Brain microvascular endothelial cell (primary cell): ENCODE measurements around the gene PCDHA9.
"Not testable (repeated sequence)": the region's sequence is repeated elsewhere in the genome, so short reads cannot be mapped to it uniquely, and the experiment has no call there.

Source experiments
- DNase-seq: peaks from one replicate; pipeline ENCODE4 v3.0.0-alpha.2; 2020
- H3K27ac ChIP-seq: fragments of 250-450 bp; sonication (Bioruptor Pico); 2 replicates; pipeline ENCODE4 v1.5.1; 2020; ENCODE audit warnings: mild to moderate bottlenecking, moderate library complexity
- H3K27me3 ChIP-seq: fragments of 250-450 bp; sonication (Bioruptor Pico); replicated peaks from 2 replicates; pipeline ENCODE4 v1.5.1; 2020; ENCODE audit warnings: mild to moderate bottlenecking
- H3K36me3 ChIP-seq: fragments of 250-450 bp; sonication (Bioruptor Pico); replicated peaks from 2 replicates; pipeline ENCODE4 v1.5.1; 2020; ENCODE audit warnings: mild to moderate bottlenecking
- H3K4me3 ChIP-seq: 2 replicates; pipeline ENCODE4 v1.5.1; 2011; ENCODE audit warnings: low read depth, mild to moderate bottlenecking, control low read depth, low read length, moderate library complexity
- CTCF ChIP-seq: IDR thresholded peaks from 2 replicates; pipeline ENCODE4 v1.5.1; 2011; ENCODE audit warnings: low read depth, mild to moderate bottlenecking, moderate library complexity, low read length, control low read depth, inconsistent platforms; ENCODE audit errors: missing control alignments
- in situ Hi-C: cut with HindIII; loops from 2 replicates; pipeline ENCODE4 v1.10.0; 2017; ENCODE audit warnings: low sequenced_read_pairs, low pct_ligation_motif_present

The PCDHA9 gene

DNA sequence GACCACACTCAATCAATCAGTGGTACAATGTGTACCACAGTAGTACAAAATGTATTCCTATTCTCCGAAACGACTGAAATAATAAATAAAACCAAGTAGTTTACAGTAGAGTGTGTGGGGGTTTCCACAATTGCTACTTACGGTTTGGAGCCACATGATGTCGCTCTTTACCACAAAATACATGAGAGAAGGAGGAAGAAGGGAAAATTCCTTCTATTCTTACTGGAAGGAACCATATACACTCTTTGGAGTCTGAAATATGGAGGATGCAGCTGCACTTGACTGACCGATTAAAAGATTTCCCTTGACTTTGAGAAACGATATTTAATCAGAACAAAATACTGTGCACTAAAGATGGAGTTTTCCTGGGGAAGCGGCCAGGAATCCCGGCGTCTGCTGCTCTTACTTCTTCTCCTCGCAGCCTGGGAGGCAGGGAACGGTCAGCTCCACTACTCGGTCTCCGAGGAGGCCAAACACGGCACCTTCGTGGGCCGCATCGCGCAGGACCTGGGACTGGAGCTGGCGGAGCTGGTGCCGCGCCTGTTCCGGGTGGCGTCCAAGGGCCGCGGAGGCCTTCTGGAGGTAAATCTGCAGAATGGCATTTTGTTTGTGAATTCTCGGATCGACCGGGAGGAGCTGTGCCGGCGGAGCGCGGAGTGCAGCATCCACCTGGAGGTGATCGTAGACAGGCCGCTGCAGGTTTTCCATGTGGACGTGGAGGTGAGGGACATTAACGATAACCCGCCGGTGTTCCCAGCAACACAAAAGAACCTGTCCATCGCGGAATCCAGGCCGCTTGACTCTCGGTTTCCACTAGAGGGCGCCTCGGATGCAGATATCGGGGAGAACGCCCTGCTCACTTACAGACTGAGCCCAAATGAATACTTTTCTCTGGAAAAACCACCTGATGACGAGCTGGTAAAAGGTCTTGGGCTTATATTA, 41.1 kb upstream of the PCDHA9 start, which contains the start of gene PCDHA4:
PCDHA4 (plus strand) TSS at position 235 of the 942 bp plus-strand sequence.
- Histone ChIP-seq H3K4me3 (peak within 1 kb of the TSS; percentile 5), H3K27ac (no peak within 1 kb of the TSS), H3K36me3 (no peaks in the 10 kb centered on the region), H3K27me3 (no peaks in the 10 kb centered on the region)
- peak; percentile 51 for TF ChIP-seq CTCF
- DNase-seq = no peak
- in situ Hi-C loops = no loop called here

DNA sequence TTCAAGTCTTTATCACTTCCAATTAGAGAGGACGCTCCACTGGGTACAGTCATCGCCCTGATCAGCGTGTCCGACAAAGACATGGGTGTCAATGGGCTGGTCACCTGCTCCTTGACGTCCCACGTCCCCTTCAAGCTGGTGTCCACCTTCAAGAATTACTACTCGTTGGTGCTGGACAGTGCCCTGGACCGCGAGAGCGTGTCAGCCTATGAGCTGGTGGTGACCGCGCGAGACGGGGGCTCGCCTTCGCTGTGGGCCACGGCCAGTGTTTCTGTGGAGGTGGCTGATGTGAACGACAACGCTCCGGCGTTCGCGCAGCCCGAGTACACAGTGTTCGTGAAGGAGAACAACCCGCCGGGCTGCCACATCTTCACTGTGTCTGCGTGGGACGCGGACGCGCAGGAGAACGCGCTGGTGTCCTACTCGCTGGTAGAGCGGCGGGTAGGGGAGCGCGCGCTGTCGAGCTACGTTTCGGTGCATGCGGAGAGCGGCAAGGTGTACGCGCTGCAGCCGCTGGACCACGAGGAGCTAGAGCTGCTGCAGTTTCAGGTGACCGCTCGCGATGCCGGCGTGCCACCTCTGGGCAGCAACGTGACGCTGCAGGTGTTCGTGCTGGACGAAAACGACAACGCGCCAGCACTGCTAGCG, 39.8 kb upstream of the PCDHA9 start:
- H3K27me3 ChIP-seq, H3K36me3 ChIP-seq, H3K4me3 ChIP-seq, H3K27ac ChIP-seq, in situ Hi-C loops, DNase-seq: not testable (repeated sequence)

- H3K4me3 ChIP-seq = no peak overlapping the region
- in situ Hi-C loops = no loop called here
Observed at GRCh38 chr5:140808889-140809291, 39.3 kb upstream of the PCDHA9 start.

GRCh38 chr5:140821375-140822280, 26.6 kb upstream of the PCDHA9 start, which contains the start of gene PCDHA5:
PCDHA5 (plus strand) TSS chr5:140821613.
- Histone ChIP-seq H3K36me3 (no peaks in the 10 kb centered on the region), H3K4me3 (no peak within 1 kb of the TSS), H3K27ac (no peak within 1 kb of the TSS), H3K27me3 (no peaks in the 10 kb centered on the region)
- in situ Hi-C loops = no loop called here
- peak; percentile 66 for TF ChIP-seq CTCF
- DNase-seq = peak; percentile 22

More at GRCh38 chr5:140808889-140809291, 39.3 kb upstream of the PCDHA9 start:
- Histone ChIP-seq H3K27ac (no peak overlapping the region), H3K36me3 (no peaks in the 10 kb centered on the region), H3K27me3 (no peaks in the 10 kb centered on the region)
- no peak for DNase-seq
- no peak for TF ChIP-seq CTCF

DNA sequence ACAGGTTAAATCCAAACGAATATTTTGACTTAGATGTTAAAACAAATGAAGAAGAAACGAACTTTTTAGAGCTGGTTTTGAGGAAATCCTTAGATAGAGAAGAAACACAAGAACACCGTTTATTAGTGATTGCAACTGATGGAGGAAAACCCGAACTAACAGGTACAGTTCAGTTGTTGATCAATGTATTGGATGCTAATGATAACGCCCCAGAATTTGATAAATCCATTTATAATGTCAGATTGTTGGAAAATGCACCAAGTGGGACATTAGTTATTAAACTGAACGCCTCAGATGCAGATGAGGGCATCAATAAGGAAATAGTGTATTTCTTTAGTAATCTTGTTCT, 25.9 kb upstream of the PCDHA9 start:
- Histone ChIP-seq H3K36me3 (no peaks in the 10 kb centered on the region), H3K4me3 (no peak overlapping the region), H3K27ac (no peak overlapping the region), H3K27me3 (no peaks in the 10 kb centered on the region)
- no peak for DNase-seq
- no peak for TF ChIP-seq CTCF
- in situ Hi-C loops = no loop called here

- in situ Hi-C loops, H3K27ac ChIP-seq, H3K36me3 ChIP-seq, H3K4me3 ChIP-seq, H3K27me3 ChIP-seq, DNase-seq: not testable (repeated sequence)
Observed at GRCh38 chr5:140822969-140823368, 25.2 kb upstream of the PCDHA9 start.
